Stimulated activated naive CD4-positive, alpha-beta T cell treated with Interleukin-2 at 50 U/mL for 16 hours (primary cell): ENCODE data around the gene ADARB2.
A peak's percentile ranks its signal among the peaks of the same experiment; 100 is the strongest.
"Not testable (repeated sequence)": the region's sequence is repeated elsewhere in the genome, so short reads cannot be mapped to it uniquely, and the experiment has no call there.

Experiments
- DNase-seq: peaks from one replicate; lab custom pipeline; 2025; lab: John Stamatoyannopoulos, UW

ADARB2 gene

DNA sequence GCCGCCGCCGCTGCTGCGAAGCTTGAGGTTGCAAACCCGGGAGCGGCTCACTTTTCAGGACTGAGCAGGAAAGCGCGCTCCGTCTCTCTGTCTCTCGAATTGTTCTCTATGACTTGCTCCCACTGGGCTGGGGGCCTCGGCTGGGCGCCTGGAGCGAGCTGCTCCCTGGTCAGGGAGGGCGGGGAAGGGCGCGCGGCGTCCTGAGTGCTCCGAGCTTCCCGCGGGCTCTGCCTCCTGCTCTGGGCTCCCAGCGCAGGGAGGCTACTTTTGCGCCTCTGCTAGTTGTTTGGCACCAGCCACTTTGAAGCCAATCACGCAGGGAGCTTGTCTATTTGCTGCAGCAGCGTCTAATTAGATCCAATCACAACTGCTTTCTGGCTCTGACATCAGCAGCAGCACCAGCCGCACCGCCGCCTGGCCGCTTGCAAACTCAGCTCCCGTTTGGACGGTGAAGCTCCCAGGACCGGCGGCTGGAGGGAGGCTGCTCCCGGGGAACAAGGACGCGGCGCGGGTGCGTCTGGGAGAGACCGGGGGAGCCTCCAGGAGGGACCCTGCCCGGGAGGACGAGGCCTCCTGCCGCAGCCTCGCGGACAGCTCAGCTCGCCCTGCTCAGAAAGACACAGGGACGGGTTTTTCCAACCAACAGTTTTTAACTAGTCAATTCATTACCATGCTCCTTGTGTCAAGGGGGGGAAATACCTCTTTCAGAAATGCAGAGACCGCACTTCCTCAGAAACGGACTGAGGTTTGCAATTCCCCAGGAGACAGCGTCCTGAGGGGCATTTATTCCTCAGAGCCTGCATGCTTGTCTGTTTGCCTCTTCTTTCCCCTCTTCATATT is at the start of gene ADARB2:
ADARB2 (minus strand) TSS at position 304 of the 840 bp plus-strand sequence.
- peak; percentile 7 for DNase-seq

GRCh38 chr10:1785835-1786234 is 48.5 kb upstream of the ADARB2 start:
- DNase-seq: no peak

DNA sequence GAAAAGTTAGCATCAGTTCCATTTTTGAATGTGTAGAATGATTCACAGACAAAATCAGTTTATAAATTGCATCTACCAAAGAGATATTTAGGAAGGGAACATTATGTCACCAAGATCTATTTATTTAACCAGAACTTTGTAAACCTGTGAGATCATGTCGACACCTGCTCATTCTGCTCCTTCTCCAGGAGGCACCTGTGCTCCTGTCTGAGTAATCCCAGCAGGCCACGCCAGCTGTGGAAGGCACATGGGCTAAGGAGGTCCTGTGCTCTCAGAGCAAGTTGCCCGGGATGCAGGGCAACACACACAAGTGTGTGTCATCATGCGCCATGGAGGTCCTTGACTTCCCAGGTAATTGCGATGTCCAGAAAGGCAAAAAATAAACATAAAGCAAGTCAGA is 45.5 kb upstream of the ADARB2 start:
- DNase-seq: no peak

DNA sequence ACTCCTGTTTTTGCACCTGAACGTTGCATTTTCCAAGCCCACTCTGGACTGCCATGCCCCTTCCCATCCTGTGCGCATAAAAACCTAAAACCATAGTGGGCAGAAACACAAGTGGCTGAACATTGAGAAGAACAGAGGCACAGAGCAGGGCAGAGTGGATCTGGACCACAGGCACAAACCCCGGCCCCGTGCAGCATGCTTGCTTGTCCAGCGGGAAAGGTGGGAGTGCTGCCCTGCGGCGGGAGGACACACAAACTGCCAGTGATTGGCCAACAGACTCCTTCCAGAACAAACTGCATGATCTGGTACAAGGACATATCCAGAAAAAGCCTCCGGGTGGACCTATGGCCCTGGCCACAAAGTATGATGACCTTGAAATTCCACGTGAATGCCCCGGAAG is 42.5 kb upstream of the ADARB2 start:
- DNase-seq: no peak

DNA sequence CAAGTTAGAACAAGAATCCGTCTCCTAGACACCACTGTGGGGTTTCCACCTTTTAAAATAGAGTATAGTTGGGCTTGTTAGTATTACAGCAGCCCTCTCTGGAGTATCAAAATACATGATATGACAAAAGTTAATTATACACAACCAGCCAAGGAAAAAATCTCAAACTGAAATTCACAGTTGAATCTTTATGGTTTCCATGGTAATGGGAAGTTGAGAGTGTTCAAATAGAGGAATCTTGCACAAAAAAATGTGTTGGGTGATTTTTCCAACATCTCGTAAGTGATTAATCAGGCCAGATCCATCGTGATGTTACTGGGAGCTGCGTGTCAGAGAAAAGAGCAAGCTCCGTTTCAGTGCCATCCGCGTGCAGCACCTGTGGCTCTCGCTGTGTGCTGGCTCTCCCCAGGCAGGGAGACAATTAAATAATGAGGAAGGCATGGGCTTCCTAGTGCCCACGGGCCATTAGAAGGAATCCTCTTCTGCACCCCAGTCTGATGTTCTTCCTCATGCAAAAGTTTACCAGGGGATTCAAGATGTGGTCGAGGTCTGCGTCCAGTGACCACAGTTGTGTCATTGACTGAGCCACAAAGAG is 41.1 kb upstream of the ADARB2 start:
- DNase-seq: no peak

DNA sequence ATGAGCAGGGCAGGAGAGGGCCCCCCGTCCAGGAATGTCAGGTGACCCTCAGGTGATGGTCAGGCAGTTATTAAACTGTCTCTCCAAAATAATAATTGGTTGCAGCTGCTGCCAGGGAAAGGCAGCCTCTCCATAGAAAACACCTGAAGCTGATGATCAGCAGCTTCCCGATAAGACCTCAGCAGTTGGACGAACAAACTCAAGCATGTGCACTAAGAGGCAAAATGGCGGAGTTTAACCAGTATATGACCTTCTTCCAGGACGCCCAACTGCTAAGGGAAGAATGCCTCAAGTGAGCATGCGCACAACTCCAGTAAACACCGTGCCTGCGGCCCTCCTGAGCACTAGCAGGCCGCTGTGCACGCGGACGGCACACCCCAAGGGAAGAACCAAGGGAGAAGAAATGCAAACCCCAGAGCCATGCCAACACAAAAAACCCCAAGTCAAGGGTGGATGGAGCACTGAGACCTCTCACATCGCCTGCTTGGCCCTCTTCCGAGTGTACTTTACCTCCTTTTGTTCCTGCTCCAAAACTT is 38.9 kb upstream of the ADARB2 start:
- no peak for DNase-seq

DNA sequence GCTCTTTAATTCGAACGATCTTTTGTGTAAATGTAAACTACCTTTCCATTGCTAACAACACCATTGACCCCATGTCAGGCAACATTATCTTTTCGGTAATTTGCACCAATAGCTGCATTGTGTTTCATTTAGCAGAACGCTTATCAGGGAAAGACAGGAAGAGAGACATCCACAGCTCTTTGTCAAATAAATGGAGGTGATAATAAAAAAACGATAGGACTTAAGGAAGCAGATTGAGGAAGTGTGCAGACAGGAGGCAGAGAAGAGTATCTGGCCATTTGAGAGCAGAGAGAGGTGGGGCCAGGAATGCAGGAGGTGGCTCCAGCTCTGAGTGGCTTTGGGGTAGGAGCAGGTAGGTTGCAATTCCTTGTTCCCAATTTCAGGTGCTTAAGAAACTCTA is 37.5 kb upstream of the ADARB2 start:
- no peak for DNase-seq

GRCh38 chr10:1773204-1773603 is 35.9 kb upstream of the ADARB2 start:
- DNase-seq: not testable (repeated sequence)

GRCh38 chr10:1766049-1766448 is 28.7 kb upstream of the ADARB2 start:
- DNase-seq: no peak

DNA sequence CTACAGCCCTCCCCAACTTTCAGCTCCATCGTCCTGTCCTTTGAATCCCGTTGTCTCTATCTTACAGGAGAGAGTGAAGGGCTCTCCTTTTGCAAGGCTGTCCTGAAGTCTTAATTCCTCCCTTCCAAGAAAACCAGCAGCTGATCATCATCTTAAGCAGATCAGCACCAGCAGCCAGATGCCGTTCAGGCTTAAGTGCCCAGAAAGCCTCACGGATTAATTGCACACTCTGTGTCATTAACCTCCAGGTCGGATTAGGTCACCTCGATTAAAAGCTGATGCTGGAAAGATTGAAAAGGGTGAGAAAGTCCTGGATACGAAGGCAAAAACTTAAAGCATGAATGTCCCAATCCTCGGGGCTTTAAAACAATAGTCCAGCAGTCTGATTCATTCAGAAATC is 24.8 kb upstream of the ADARB2 start:
- no peak for DNase-seq

- DNase-seq: no peak
Measured at GRCh38 chr10:1754506-1755153, 17.3 kb upstream of the ADARB2 start.

- DNase-seq: no peak
Measured at GRCh38 chr10:1752153-1752552, 14.8 kb upstream of the ADARB2 start.

GRCh38 chr10:1747590-1748157 is 10.3 kb upstream of the ADARB2 start:
- no peak for DNase-seq

- DNase-seq: no peak
Measured at GRCh38 chr10:1746796-1747195, 9.5 kb upstream of the ADARB2 start.

DNA sequence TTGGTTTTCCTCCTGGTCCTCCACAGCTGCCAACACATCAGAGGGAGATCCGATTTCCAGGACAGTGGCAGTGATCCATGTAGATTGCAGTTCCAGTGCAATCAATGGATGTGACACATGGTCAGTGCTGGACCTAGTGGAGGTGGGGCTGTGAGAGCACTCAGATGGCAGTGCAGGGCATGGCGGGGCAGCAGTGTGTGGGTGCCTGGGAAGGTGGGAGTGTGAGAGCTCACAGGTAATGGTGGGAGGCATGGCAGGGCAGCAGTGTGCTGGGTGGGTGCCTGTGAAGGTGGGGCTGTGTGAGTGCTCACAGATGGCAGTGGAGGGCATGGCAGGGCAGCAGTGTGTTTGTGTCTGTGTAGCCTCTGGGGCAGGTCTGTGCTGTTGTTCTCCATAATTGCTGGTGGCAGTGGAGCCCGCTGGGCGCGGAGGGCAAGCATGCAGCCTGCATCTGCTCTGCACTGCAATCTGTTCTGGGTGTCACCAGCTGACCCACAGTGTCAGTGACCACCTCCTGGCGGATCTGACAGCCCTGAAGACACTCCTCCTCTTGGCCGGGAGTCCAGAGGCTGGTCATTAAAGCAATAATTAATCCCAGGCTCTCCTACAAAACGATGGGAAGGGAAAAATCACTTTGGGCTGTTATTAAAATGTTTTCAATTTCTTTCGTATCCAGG is 8.6 kb upstream of the ADARB2 start:
- no peak for DNase-seq

- no peak for DNase-seq
Measured at GRCh38 chr10:1744524-1744923, 7.2 kb upstream of the ADARB2 start.

DNA sequence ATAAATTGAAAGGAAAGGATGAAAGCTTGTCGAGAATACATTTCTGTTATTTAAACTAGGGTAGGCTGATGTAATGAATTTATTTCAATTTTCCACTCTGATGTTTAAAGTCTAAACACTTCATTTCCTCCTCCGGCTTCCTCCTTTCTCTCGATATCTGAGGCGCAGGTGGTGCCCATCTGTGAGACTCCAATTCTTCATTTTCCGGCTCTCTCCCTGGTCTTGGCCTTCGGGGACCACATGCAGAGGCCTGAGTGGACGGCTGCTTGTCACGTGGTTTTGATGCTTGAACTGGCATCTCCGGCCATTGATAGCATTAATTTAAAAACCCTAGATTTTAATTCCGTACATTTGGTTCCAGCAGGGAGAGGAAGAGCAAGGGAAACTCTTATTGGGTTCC is 5.8 kb upstream of the ADARB2 start:
- DNase-seq: no peak

- DNase-seq: no peak
Measured at GRCh38 chr10:1741450-1741849, 4.1 kb upstream of the ADARB2 start.

GRCh38 chr10:1739751-1740150 is 2.4 kb upstream of the ADARB2 start:
- no peak for DNase-seq

DNA sequence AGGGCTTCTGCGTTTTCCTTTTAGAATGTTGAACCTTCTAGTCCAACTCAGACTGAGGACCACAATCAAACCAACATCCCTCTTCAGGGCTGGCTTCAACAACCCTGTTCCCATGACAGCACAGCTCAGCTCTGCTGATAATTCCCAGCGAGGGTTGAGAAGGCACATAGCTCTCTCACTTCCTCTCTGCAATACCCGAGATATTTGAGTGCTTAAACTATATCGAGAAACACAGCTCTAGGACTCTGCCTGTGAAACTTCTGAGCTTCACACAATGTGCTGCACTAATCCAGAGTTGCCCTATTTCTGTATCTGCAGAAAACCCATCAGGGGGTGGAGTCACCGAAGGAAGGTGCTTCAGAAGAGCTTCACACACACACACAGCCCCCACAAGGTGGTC is 1.6 kb upstream of the ADARB2 start:
- no peak for DNase-seq

DNA sequence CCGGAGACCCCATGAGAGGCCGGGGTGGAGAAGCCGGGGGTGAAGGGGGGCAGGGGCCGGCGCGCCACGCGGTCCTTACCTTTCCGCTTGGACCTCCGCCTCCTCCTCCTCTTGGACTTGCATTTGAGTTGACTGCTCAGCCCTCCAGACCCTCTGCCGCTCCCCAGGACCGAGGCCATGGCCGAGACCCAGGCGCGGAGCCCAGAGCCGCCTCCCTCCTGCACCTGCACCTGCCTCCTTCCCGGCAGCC is 428 bp downstream of the ADARB2 start:
- no peak for DNase-seq
